CD8-positive, alpha-beta memory T cell (primary cell): ENCODE measurements around the gene ADCY5. TPM values are rescaled to one million over a fixed set of nuclear protein-coding genes. Genes with fewer than 3 reads are reported as not detected.

Experiments used
- CTCF ChIA-PET: fragments of 350-600 bp; sonication (Branson Sonifier 250); formaldehyde crosslinking; loops from one replicate; lab custom pipeline; 2021; ENCODE audit warnings: antibody characterized with exemption; lab: Charles Lee
- POLR2A ChIA-PET: fragments of 350-600 bp; sonication (Branson Sonifier 250); formaldehyde crosslinking; loops from one replicate; lab custom pipeline; 2021; ENCODE audit warnings: antibody characterized with exemption; lab: Charles Lee
- DNase-seq, 5 donors: peaks; one replicate each; pipeline versions ENCODE4 v3.0.0 to v3.0.0-alpha.2; 2020 to 2022; ENCODE audit warnings: mixed read lengths in 1 of 5
- H3K27ac ChIP-seq: one replicate; pipeline ENCODE4 v1.7.0; 2013; ENCODE audit warnings: low read depth, mild to moderate bottlenecking, low read length, moderate library complexity
- H3K27me3 ChIP-seq: 2 replicates; pipeline ENCODE4 v1.7.0; 2013; ENCODE audit warnings: low read length, mild to moderate bottlenecking; ENCODE audit not compliant: insufficient read depth, poor library complexity, severe bottlenecking
- H3K36me3 ChIP-seq: 2 replicates; pipeline ENCODE4 v1.7.0; 2013; ENCODE audit warnings: mild to moderate bottlenecking, low read length, moderate library complexity; ENCODE audit not compliant: insufficient read depth
- H3K4me1 ChIP-seq: 2 replicates; pipeline ENCODE4 v1.7.0; 2013; ENCODE audit warnings: mild to moderate bottlenecking, low read length, moderate library complexity; ENCODE audit not compliant: insufficient read depth
- H3K4me3 ChIP-seq: 2 replicates; pipeline ENCODE4 v1.7.0; 2013; ENCODE audit warnings: mild to moderate bottlenecking, low read length
- H3K9me3 ChIP-seq: 2 replicates; pipeline ENCODE4 v1.7.0; 2013; ENCODE audit warnings: mild to moderate bottlenecking, low read length
- H3K27ac Mint-ChIP-seq, 8 donors: one replicate each; pipeline ENCODE4 v1.8.0; 2020 to 2021; ENCODE audit warnings: mixed read lengths in 8 of 8, mild to moderate bottlenecking in 6 of 8, inconsistent platforms in 3 of 8, moderate library complexity in 3 of 8
- H3K27me3 Mint-ChIP-seq, 2 donors: one replicate each; pipeline ENCODE4 v1.8.0; 2020 to 2021; ENCODE audit warnings: mixed read lengths in 2 of 2, mild to moderate bottlenecking in 1 of 2, moderate library complexity in 1 of 2
- H3K36me3 Mint-ChIP-seq, 3 donors: one replicate each; pipeline ENCODE4 v1.8.0; 2020 to 2021; ENCODE audit warnings: mixed read lengths in 3 of 3, inconsistent platforms in 1 of 3, mild to moderate bottlenecking in 1 of 3
- H3K4me1 Mint-ChIP-seq, 3 donors: one replicate each; pipeline ENCODE4 v1.8.0; 2020 to 2021; ENCODE audit warnings: mixed read lengths in 3 of 3, inconsistent platforms in 1 of 3, mild to moderate bottlenecking in 1 of 3
- H3K4me3 Mint-ChIP-seq, 7 donors: one replicate each; pipeline ENCODE4 v1.8.0; 2020 to 2021; ENCODE audit warnings: mixed read lengths in 7 of 7, mild to moderate bottlenecking in 6 of 7, moderate library complexity in 4 of 7, inconsistent platforms in 2 of 7
- H3K9me3 Mint-ChIP-seq, 5 donors: one replicate each; pipeline ENCODE4 v1.8.0; 2020 to 2022; ENCODE audit warnings: mixed read lengths in 5 of 5, mild to moderate bottlenecking in 3 of 5, moderate library complexity in 2 of 5, inconsistent platforms in 1 of 5
- polyA plus RNA-seq: library from polyadenylated mRNA; unstranded; fragments of 300-500 nt; fragmentation: Illumina TruSeq; gene quantifications from one replicate; pipeline ENCODE4 v1.2.3, GENCODE V29; 2021
- total RNA-seq, 2 experiments: library from RNA; stranded (reverse); gene quantifications; one replicate each; pipeline ENCODE4 v1.2.3, GENCODE V29; 2021

Gene ADCY5
- total and polyA plus RNA-seq, 3 experiments from 2014 or later = 0.02 to 0.16 TPM; not detected in 1

DNA sequence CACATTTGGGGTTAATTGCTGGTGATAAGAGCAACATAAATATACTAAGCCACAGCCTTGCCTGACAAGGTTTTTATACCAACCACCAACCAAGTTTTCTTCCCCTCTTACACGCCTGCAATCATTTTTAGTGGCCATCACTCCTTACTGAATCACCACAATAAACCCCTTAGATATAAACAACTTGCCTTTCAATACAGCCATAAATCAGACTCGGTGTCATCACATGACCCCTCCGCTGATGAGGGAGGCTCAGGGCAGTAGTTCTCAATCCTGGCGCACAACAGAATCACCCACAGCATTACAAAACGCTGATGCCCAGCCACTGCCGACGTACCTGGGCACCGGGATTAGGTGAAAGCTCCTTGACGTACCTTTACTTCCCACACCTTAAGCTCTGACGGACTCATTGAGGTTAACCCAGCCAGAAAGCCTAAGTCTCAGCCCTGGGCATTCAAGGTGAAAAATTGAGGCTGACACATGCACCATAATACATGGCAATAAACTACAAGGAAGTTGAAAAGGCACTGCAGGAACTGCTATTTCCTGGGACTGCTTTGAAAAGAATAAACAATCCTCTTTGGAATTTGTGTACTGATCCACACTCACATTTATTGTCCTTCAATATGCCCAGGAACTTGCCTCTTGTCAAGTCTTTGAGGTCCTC is 17.1 kb downstream of the ADCY5 start:
- Histone ChIP-seq H3K36me3 (no peaks in the 10 kb centered on the region), H3K27me3 (no peaks in the 10 kb centered on the region), H3K4me1 (no peaks in the 10 kb centered on the region), H3K4me3 (no peak overlapping the region), H3K9me3 (no peaks in the 10 kb centered on the region), H3K27ac (no peak overlapping the region)
- Mint-ChIP-seq H3K4me1 (no peaks in the 10 kb centered on the region), H3K9me3 (peaks cover 0 to 2% (median 0%) of the 10 kb centered on the region in 5 donors), H3K27me3 (peaks cover 4 to 5% of the 10 kb centered on the region in 2 donors), H3K27ac (no peak overlapping the region), H3K4me3 (no peak overlapping the region), H3K36me3 (no peaks in the 10 kb centered on the region)
- ChIA-PET POLR2A (no interaction called here), CTCF (no interaction called here)
- no peak for DNase-seq

DNA sequence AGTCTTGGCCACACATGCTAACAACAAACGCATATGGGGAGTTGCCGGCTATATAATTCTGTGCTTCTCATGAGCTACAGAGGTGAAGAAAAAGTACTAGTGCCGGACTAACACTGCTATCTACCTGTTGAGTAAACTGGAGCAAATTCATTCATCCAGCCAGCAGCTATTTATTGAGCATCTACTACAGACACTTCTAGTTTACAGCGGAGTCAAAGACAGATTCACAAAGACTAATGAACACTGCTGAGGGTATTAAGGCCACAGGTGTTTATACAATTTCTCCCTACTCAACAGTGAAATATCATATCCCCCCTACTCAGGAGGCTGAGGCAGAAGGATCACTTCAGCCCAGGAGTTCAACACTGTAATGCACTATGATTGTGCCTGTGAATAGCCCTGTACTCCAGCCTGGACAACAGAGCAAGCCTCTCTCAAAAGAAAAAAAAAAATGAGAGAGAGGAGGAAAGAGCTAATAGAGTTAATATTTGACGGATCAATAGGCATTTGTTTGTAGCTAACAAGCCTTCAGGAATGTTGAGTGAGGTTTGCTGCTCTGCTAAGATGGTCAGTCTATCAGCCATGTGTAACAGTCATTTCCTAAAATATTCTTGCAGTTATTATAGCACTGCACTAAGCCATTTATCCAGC is 17.8 kb downstream of the ADCY5 start:
- Histone ChIP-seq H3K9me3 (no peaks in the 10 kb centered on the region), H3K4me3 (no peak overlapping the region), H3K27ac (no peak overlapping the region), H3K27me3 (no peaks in the 10 kb centered on the region), H3K36me3 (no peaks in the 10 kb centered on the region), H3K4me1 (no peaks in the 10 kb centered on the region)
- CTCF ChIA-PET = no interaction called here
- Mint-ChIP-seq H3K4me3 (no peak overlapping the region), H3K9me3 (peaks cover 0 to 2% (median 0%) of the 10 kb centered on the region in 5 donors), H3K4me1 (no peaks in the 10 kb centered on the region), H3K36me3 (no peaks in the 10 kb centered on the region), H3K27me3 (peaks cover 4 to 8% of the 10 kb centered on the region in 2 donors), H3K27ac (no peak overlapping the region)
- POLR2A ChIA-PET = no interaction called here
- no peak for DNase-seq

DNA sequence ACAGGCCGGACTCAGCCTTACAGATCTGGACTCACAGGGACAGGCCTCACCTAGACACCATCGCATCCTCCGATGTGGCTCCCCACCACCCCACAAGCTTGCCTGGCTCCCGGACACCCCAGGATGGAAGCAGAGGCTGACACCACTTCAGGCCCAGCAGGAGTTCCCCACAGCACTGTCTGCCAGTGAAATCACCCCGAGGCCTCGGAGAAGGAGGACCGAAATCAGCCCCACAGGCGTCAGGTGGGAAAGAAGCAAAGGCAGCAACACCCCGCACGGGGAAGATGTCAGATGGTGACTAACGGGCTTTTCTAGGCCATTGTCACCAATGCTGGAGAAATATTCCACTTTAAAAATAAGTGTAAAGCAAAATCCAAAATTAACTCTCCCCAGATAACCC is 18.6 kb downstream of the ADCY5 start:
- no peak for DNase-seq
- H3K9me3 ChIP-seq = no peaks in the 10 kb centered on the region
- Mint-ChIP-seq H3K27me3 (peaks cover 4 to 8% of the 10 kb centered on the region in 2 donors), H3K27ac (no peak overlapping the region), H3K4me3 (no peak overlapping the region), H3K4me1 (no peaks in the 10 kb centered on the region), H3K9me3 (peaks cover 0 to 2% (median 0%) of the 10 kb centered on the region in 5 donors), H3K36me3 (no peaks in the 10 kb centered on the region)
- no peaks in the 10 kb centered on the region for H3K36me3 ChIP-seq
- H3K27me3 ChIP-seq = no peaks in the 10 kb centered on the region
- ChIA-PET POLR2A (no interaction called here), CTCF (no interaction called here)
- no peaks in the 10 kb centered on the region for H3K4me1 ChIP-seq
- H3K4me3 ChIP-seq = no peak overlapping the region
- H3K27ac ChIP-seq = no peak overlapping the region

DNA sequence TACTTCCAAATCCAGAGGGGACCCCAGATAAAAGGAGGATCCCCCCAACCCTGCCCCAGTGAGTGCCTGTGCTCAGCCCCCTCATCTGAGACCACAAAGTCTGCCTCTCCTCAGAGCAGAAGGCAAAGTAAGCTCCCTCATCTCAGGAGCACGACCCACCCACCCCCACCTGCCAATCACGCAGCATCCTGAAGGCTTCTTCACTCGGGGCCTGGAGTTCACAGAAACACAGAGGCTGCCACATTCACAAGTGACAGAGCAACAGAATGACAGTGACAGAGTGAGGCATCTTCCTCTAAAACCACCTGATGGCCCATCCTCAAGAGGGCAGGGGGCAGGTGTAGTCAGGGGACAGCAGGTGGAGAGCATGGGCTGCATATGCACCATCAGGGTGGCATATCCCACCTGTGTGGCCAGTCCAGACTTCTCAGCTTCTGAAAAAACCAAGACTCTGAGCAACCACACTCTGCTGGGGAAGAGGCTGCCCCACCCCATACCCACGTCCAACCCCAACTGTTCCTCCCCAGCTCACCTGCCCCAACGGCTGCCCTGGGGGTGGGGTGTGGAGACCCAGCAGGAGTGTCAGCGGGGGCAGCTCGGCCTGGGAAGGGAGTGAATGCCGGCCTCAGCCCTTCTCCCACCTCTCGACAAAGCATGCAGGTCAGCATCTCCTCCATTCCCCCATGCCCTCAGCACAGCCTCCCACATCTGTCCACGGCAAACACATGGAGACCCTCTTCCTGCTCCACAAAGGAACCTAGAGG is 19.3 kb downstream of the ADCY5 start:
- DNase-seq = no peak
- Mint-ChIP-seq H3K36me3 (no peaks in the 10 kb centered on the region), H3K4me3 (no peak overlapping the region), H3K27me3 (peaks cover 4 to 8% of the 10 kb centered on the region in 2 donors), H3K9me3 (peaks cover 0 to 2% (median 0%) of the 10 kb centered on the region in 5 donors), H3K27ac (no peak overlapping the region), H3K4me1 (no peaks in the 10 kb centered on the region)
- no peaks in the 10 kb centered on the region for H3K4me1 ChIP-seq
- H3K9me3 ChIP-seq = no peaks in the 10 kb centered on the region
- H3K4me3 ChIP-seq = no peak overlapping the region
- CTCF ChIA-PET = no interaction called here
- H3K27me3 ChIP-seq = no peaks in the 10 kb centered on the region
- no peak overlapping the region for H3K27ac ChIP-seq
- H3K36me3 ChIP-seq = no peaks in the 10 kb centered on the region
- POLR2A ChIA-PET = no interaction called here

DNA sequence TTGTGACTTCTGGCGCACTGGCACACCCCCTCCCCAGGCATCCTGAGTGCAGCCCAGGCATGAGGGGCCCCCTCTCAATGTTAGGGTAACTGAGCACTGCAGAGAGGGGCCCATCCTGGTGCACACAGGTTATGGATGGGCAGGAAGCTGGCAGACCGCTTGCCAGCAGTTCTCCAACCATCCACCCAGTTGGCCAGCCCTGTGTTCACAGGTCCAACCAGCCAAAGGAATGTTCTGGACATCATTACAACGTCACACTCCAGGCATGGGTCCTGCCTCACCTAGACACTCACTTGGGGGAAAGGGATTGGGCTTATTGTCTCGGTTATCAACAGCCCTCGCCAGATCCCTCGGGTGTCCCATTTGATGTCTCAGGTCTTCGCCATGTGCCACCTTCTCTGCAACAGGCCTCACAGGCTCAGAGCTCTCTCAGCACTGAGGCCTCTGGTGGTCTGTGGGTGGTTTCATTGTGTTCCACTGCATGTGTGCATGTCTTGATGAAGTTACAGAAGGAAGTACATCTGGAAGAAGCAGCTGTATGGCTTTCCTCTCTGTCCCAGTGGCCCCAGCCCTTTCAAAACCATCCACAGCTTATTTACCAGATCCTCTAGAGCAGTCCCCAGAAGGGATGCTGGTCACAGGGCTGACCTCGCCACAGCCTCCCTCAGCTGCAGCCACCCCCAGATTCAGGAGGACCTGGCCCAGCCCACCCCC is 23.7 kb downstream of the ADCY5 start:
- Histone ChIP-seq H3K4me3 (no peak overlapping the region), H3K27ac (no peak overlapping the region), H3K36me3 (no peaks in the 10 kb centered on the region), H3K9me3 (no peaks in the 10 kb centered on the region), H3K27me3 (no peaks in the 10 kb centered on the region), H3K4me1 (no peaks in the 10 kb centered on the region)
- ChIA-PET CTCF (no interaction called here), POLR2A (no interaction called here)
- no peaks in the 10 kb centered on the region for H3K36me3 Mint-ChIP-seq
- no peaks in the 10 kb centered on the region for H3K9me3 Mint-ChIP-seq
- H3K27ac Mint-ChIP-seq = no peak overlapping the region
- DNase-seq = no peak
- H3K27me3 Mint-ChIP-seq = peaks cover 0 to 10% of the 10 kb centered on the region in 2 donors
- no peak overlapping the region for H3K4me3 Mint-ChIP-seq
- peaks cover 6 to 11% (median 10%) of the 10 kb centered on the region in 3 donors for H3K4me1 Mint-ChIP-seq

DNA sequence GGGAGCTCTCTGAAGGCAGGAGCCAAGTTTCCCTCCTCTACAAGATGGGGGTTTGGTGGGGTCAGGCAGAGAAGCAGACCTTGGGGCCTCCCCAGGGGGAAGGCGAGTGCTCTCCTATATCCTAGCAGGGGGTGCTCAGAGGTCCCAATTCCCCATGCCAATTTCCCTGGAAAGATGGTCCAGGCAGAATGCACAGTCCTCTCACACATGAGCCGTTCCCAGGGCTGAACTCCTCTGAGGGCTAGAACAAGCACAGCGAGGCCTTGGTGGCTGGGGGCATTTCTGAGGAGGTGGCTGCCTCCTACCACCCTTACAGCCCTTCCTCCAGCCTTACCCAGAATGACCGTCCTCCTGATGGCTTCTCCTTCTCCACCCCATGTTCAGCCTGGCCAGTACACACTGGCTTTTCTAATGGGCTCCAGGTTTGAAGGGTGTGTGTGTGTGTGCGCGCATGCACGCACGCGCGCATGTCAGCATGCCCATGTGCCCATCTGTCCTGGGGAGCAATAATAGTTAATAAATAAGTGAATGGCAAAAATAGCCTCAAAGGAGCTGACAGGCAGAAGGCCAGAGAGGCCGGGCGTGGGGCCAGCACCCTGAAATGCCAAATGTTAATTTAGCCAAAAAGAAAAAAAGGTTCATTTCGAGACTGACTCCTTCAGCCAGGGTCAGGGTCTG is 24.4 kb downstream of the ADCY5 start:
- H3K9me3 Mint-ChIP-seq = no peaks in the 10 kb centered on the region
- no peaks in the 10 kb centered on the region for H3K36me3 ChIP-seq
- no peak overlapping the region for H3K27ac ChIP-seq
- POLR2A ChIA-PET = no interaction called here
- no peak overlapping the region for H3K4me3 Mint-ChIP-seq
- no peak for DNase-seq
- peaks cover 2 to 8% of the 10 kb centered on the region in 2 donors for H3K27me3 Mint-ChIP-seq
- no peaks in the 10 kb centered on the region for H3K36me3 Mint-ChIP-seq
- H3K27me3 ChIP-seq = no peaks in the 10 kb centered on the region
- H3K9me3 ChIP-seq = no peaks in the 10 kb centered on the region
- CTCF ChIA-PET = no interaction called here
- H3K4me1 ChIP-seq = no peaks in the 10 kb centered on the region
- no peak overlapping the region for H3K4me3 ChIP-seq
- peaks cover 6 to 11% (median 10%) of the 10 kb centered on the region in 3 donors for H3K4me1 Mint-ChIP-seq
- H3K27ac Mint-ChIP-seq = no peak overlapping the region

DNA sequence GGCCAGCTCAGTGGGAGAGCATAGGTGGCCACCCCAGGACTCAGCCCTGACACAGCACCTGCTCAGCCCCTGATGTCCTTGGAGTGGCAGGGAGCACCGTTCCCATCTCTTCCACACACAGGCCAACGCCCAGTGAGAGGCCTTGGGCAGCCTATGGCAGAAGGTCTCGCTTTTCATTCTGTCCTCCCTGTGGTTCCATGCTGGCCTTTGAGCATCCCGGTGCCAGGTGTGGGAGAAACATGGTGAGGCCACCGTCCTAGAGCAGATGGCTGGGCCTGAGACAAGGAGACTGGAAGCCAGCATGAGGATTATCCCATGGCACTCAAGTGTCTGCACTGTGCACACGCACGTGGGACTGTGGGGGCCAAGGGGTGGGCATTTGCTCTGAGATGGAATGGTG is 25.1 kb downstream of the ADCY5 start:
- no peaks in the 10 kb centered on the region for H3K9me3 Mint-ChIP-seq
- H3K27me3 ChIP-seq = no peaks in the 10 kb centered on the region
- no peaks in the 10 kb centered on the region for H3K9me3 ChIP-seq
- no peak overlapping the region for H3K27ac Mint-ChIP-seq
- no peak for DNase-seq
- H3K4me3 Mint-ChIP-seq = no peak overlapping the region
- H3K4me1 Mint-ChIP-seq = peaks cover 6 to 11% (median 10%) of the 10 kb centered on the region in 3 donors
- H3K36me3 Mint-ChIP-seq = no peaks in the 10 kb centered on the region
- ChIA-PET POLR2A (no interaction called here), CTCF (no interaction called here)
- H3K27me3 Mint-ChIP-seq = peaks cover 2 to 7% of the 10 kb centered on the region in 2 donors
- H3K27ac ChIP-seq = no peak overlapping the region
- H3K4me3 ChIP-seq = no peak overlapping the region
- no peaks in the 10 kb centered on the region for H3K36me3 ChIP-seq
- H3K4me1 ChIP-seq = no peaks in the 10 kb centered on the region
